Aorta (tissue), 5 donors: ENCODE data around the gene OR51I1. TPM values are rescaled to one million over a fixed set of nuclear protein-coding genes. Genes with fewer than 3 reads are reported as not detected.
A peak's percentile ranks its signal among the peaks of the same experiment; 100 is the strongest.

ENCODE experiments used
- ATAC-seq: fragments of 200-7000 bp; cut with Tn5 transposase; one replicate; pipeline ENCODE4 v1.9.1; 2022; ENCODE audit warnings: moderate library complexity; ENCODE audit not compliant: low FRiP score
- DNase-seq, 2 donors: peaks; one replicate each; pipeline ENCODE4 v3.0.0-alpha.2; 2020
- H3K27ac ChIP-seq, 2 donors: one replicate each; pipeline ENCODE4 v1.5.1; 2013; ENCODE audit warnings: low read length in 2 of 2, mild to moderate bottlenecking in 2 of 2, moderate library complexity in 2 of 2, control low read depth in 1 of 2, inconsistent platforms in 1 of 2, low read depth in 1 of 2
- H3K27me3 ChIP-seq, 2 donors: one replicate each; pipeline ENCODE4 v1.6.1; 2013; ENCODE audit warnings: control low read depth in 1 of 2, low read length in 1 of 2, mild to moderate bottlenecking in 1 of 2, moderate library complexity in 1 of 2; ENCODE audit not compliant: insufficient read depth in 2 of 2, control insufficient read depth in 1 of 2
- H3K36me3 ChIP-seq, 2 donors: one replicate each; pipeline ENCODE4 v1.6.1; 2013; ENCODE audit warnings: control low read depth in 1 of 2, low read length in 1 of 2, mild to moderate bottlenecking in 1 of 2; ENCODE audit not compliant: insufficient read depth in 2 of 2, control insufficient read depth in 1 of 2
- H3K4me1 ChIP-seq, 2 donors: one replicate each; pipeline ENCODE4 v1.6.1; 2013; ENCODE audit warnings: low read length in 2 of 2, control low read depth in 1 of 2, mild to moderate bottlenecking in 1 of 2, moderate library complexity in 1 of 2; ENCODE audit not compliant: insufficient read depth in 2 of 2, control insufficient read depth in 1 of 2
- H3K4me3 ChIP-seq, 2 donors: one replicate each; pipeline ENCODE4 v1.5.1; 2013; ENCODE audit warnings: low read length in 2 of 2, control low read depth in 1 of 2, mild to moderate bottlenecking in 1 of 2
- H3K9me3 ChIP-seq: one replicate; pipeline ENCODE4 v1.6.1; 2013; ENCODE audit warnings: mild to moderate bottlenecking, low read length; ENCODE audit not compliant: control insufficient read depth
- WGBS, 2 donors: extraction: QIAGEN DNeasy Blood & Tissue Kit; methylation state at CpG; one replicate each; pipeline ENCODE4 v1.1.7; 2013; 5-methylcytosine and 5-hydroxymethylcytosine counted together
- intact Hi-C, 2 donors: fragments of 100-400 bp; cut with DNase I; formaldehyde crosslinking; loops; one replicate each; pipeline versions ENCODE4 v1.14.2 to v1.15.0; 2022
- long read RNA-seq, 2 donors: library from polyadenylated mRNA; unstranded; transcript quantifications; one replicate each; pipeline ENCODE4 v2.0.0, GENCODE V29; 2020 to 2021
- polyA plus RNA-seq, 2 donors: library from polyadenylated mRNA; stranded (reverse); fragments of 200-250 nt; gene quantifications; one replicate each; pipeline ENCODE4 v1.2.3, GENCODE V29; 2013
- total RNA-seq, 2 donors: library from RNA; stranded (reverse); fragmentation: NEBNext Ultra II Directional; extraction: Animal tissue kit (Norgen Biotek cat#: 25700); gene quantifications; one replicate each; pipeline ENCODE4 v1.2.1, GENCODE V29; 2021
- donor health status: healthy with polysubstance abuse.
- donor health status: Bipolar disorder and iron deficiency.
- donor health status: DM: no; HTN: no; CAD: no.
- donor health status: DM: no; HTN: no; CAD: no.
- donor health status: DM: yes; HTN: yes; CAD: no.

OR51I1 gene
- under 1 TPM; 0.42 to 0.49 TPM for total RNA-seq
- polyA plus RNA-seq = not detected
- long read RNA-seq, donor 1 = 0 reads
- long read RNA-seq, donor 2 = 0 reads

- DNase-seq (no peak), ATAC-seq (no peak)
- no peaks in the 10 kb centered on the region for H3K4me1 ChIP-seq
- no peak within 1 kb of the TSS for H3K4me3 ChIP-seq
- H3K36me3 ChIP-seq = no peaks in the 10 kb centered on the region
- intact Hi-C loops = no loop called here
- no peak within 1 kb of the TSS for H3K27ac ChIP-seq
- H3K27me3 ChIP-seq = peaks cover 0 to 2% of the 10 kb centered on the region in 2 donors
- H3K9me3 ChIP-seq = no peaks in the 10 kb centered on the region
- WGBS, 2 donors = 33 to 36% methylated on average over 2 of the region's 2 CpGs
These were observed at the start of gene OR51I1 for GRCh38 chr11:5441414-5441813. TSS of gene OR51I1 (minus strand) at chr11:5441514. CDS start at chr11:5441514, 0 bp downstream.

GRCh38 chr11:5489576-5490357 lies 48.5 kb upstream of the OR51I1 start:
- H3K9me3 ChIP-seq = no peaks in the 10 kb centered on the region
- intact Hi-C loops = no loop called here
- no peaks in the 10 kb centered on the region for H3K36me3 ChIP-seq
- no peak overlapping the region for H3K4me3 ChIP-seq
- H3K27ac ChIP-seq = no peak overlapping the region
- no peaks in the 10 kb centered on the region for H3K27me3 ChIP-seq
- no peak for ATAC-seq
- DNase-seq = no peak
- 51 to 53% methylated on average over 5 of the region's 5 CpGs for WGBS, 2 donors
- H3K4me1 ChIP-seq = no peaks in the 10 kb centered on the region

GRCh38 chr11:5488798-5489399 lies 47.6 kb upstream of the OR51I1 start:
- no peaks in the 10 kb centered on the region for H3K36me3 ChIP-seq
- H3K27me3 ChIP-seq = no peaks in the 10 kb centered on the region
- no peaks in the 10 kb centered on the region for H3K9me3 ChIP-seq
- intact Hi-C loops = no loop called here
- H3K4me3 ChIP-seq = no peak overlapping the region
- H3K27ac ChIP-seq = no peak overlapping the region
- H3K4me1 ChIP-seq = no peaks in the 10 kb centered on the region
- DNase-seq (no peak), ATAC-seq (peak; percentile 53)
- WGBS, 2 donors = 95 to 99% methylated on average over 4 of the region's 4 CpGs

- H3K27ac ChIP-seq = no peak within 1 kb of the TSS
- H3K36me3 ChIP-seq = no peaks in the 10 kb centered on the region
- no peak within 1 kb of the TSS for H3K4me3 ChIP-seq
- H3K4me1 ChIP-seq = no peaks in the 10 kb centered on the region
- H3K27me3 ChIP-seq = no peaks in the 10 kb centered on the region
- intact Hi-C loops = no loop called here
- ATAC-seq (no peak), DNase-seq (no peak)
- H3K9me3 ChIP-seq = no peaks in the 10 kb centered on the region
These were observed 47.1 kb upstream of the OR51I1 start, which contains the start of gene OR52D1 for GRCh38 chr11:5488385-5488784. TSS of gene OR52D1 (plus strand) at chr11:5488685. CDS start at chr11:5488707, 22 bp downstream.

GRCh38 chr11:5486421-5486820 lies 45.1 kb upstream of the OR51I1 start:
- Histone ChIP-seq H3K27ac (no peak overlapping the region), H3K4me3 (no peak overlapping the region), H3K36me3 (no peaks in the 10 kb centered on the region), H3K27me3 (no peaks in the 10 kb centered on the region), H3K9me3 (no peaks in the 10 kb centered on the region), H3K4me1 (no peaks in the 10 kb centered on the region)
- DNase-seq (no peak), ATAC-seq (no peak)
- intact Hi-C loops = no loop called here
- 69 to 74% methylated on average over 3 of the region's 3 CpGs for WGBS, 2 donors

GRCh38 chr11:5486003-5486402 lies 44.7 kb upstream of the OR51I1 start:
- ATAC-seq (no peak), DNase-seq (no peak)
- no peak overlapping the region for H3K27ac ChIP-seq
- no peaks in the 10 kb centered on the region for H3K4me1 ChIP-seq
- H3K9me3 ChIP-seq = no peaks in the 10 kb centered on the region
- H3K36me3 ChIP-seq = no peaks in the 10 kb centered on the region
- 89 to 91% methylated on average over 3 of the region's 3 CpGs for WGBS, 2 donors
- no peaks in the 10 kb centered on the region for H3K27me3 ChIP-seq
- intact Hi-C loops = no loop called here
- no peak overlapping the region for H3K4me3 ChIP-seq

GRCh38 chr11:5476186-5476819 lies 35.0 kb upstream of the OR51I1 start:
- WGBS, 2 donors = 21 to 25% methylated on average over 2 of the region's 2 CpGs
- peak; percentile 73 for ATAC-seq
- intact Hi-C loops = loop anchor here in 1 of 2 donors (5.0 kb wide), 1 partner anchor 331 kb away; the partner anchor contains the start of gene OR52N2

GRCh38 chr11:5473921-5474320 lies 32.6 kb upstream of the OR51I1 start:
- Histone ChIP-seq H3K4me1 (no peaks in the 10 kb centered on the region), H3K4me3 (no peak overlapping the region), H3K27ac (no peak overlapping the region), H3K36me3 (no peaks in the 10 kb centered on the region), H3K27me3 (no peaks in the 10 kb centered on the region), H3K9me3 (no peaks in the 10 kb centered on the region)
- ATAC-seq = no peak
- no peak for DNase-seq
- intact Hi-C loops = loop anchor here in 1 of 2 donors (5.0 kb wide), 1 partner anchor 333 kb away; the partner anchor contains the start of gene OR52N2

More at GRCh38 chr11:5476186-5476819, 35.0 kb upstream of the OR51I1 start:
- peak in 1 of 2 donors; percentile 53 for DNase-seq
- Histone ChIP-seq H3K4me3 (no peak overlapping the region), H3K36me3 (no peaks in the 10 kb centered on the region), H3K27ac (no peak overlapping the region), H3K4me1 (no peaks in the 10 kb centered on the region), H3K9me3 (no peaks in the 10 kb centered on the region), H3K27me3 (no peaks in the 10 kb centered on the region)
